Gastroesophageal sphincter (tissue), 4 donors: ENCODE measurements around the gene GPX7. TPM values are rescaled to one million over a fixed set of nuclear protein-coding genes. Genes with fewer than 3 reads are reported as not detected.

Experiments used
- ATAC-seq: fragments of 150-250 bp; one replicate; pipeline ENCODE4 v1.9.1; 2016; ENCODE audit warnings: mild to moderate bottlenecking, moderate library complexity
- H3K27ac ChIP-seq, 4 donors: fragments of 200-600 bp; sonication (generic) in 3 of 4; 1 replicate in 3 of 4; 2 replicates in 1 of 4; pipeline ENCODE4 v1.5.1; 2016 to 2019
- H3K27me3 ChIP-seq: fragments of 200-600 bp; sonication (generic); one replicate; pipeline ENCODE4 v1.5.1; 2019
- H3K36me3 ChIP-seq, 2 donors: fragments of 200-600 bp; sonication (generic); one replicate each; pipeline ENCODE4 v1.5.1; 2019; ENCODE audit warnings: control low read depth in 1 of 2
- H3K4me1 ChIP-seq, 3 donors: fragments of 200-600 bp; sonication (generic); 1 replicate in 2 of 3; 2 replicates in 1 of 3; pipeline ENCODE4 v1.5.1; 2016 to 2019; ENCODE audit warnings: control low read depth in 2 of 3
- H3K4me3 ChIP-seq, 2 donors: fragments of 200-600 bp; sonication (generic); one replicate each; pipeline ENCODE4 v1.5.1; 2019; ENCODE audit warnings: mild to moderate bottlenecking in 1 of 2, moderate library complexity in 1 of 2
- H3K9me3 ChIP-seq, 3 donors: fragments of 200-600 bp; sonication (generic); one replicate each; pipeline ENCODE4 v1.5.1; 2017 to 2019; ENCODE audit warnings: control low read depth in 2 of 3
- CTCF ChIP-seq, 4 experiments: fragments of 200-600 bp in 2 of 4; fragments of 450-650 bp in 2 of 4; sonication (generic) in 1 of 4; IDR thresholded peaks; one replicate each; pipeline ENCODE4 v1.5.1; 2017 to 2019; ENCODE audit warnings: antibody characterized with exemption in 4 of 4, mild to moderate bottlenecking in 2 of 4, moderate library complexity in 2 of 4
- EP300 ChIP-seq: sonication (generic); formaldehyde crosslinking; IDR thresholded peaks from one replicate; pipeline ENCODE4 v1.6.1; 2017; ENCODE audit warnings: antibody characterized with exemption, mild to moderate bottlenecking
- POLR2A ChIP-seq, 2 donors: fragments of 450-650 bp; IDR thresholded peaks; one replicate each; pipeline ENCODE4 v1.6.1; 2017; ENCODE audit warnings: antibody characterized with exemption in 2 of 2, mild to moderate bottlenecking in 2 of 2, moderate library complexity in 1 of 2
- POLR2AphosphoS5 ChIP-seq: sonication (generic); formaldehyde crosslinking; IDR thresholded peaks from one replicate; pipeline ENCODE4 v1.6.1; 2017; ENCODE audit warnings: antibody characterized with exemption
- WGBS, 2 donors: methylation state at CpG; one replicate each; pipeline ENCODE4 v1.1.5; 2018; ENCODE audit warnings: low coverage in 1 of 2; 5-methylcytosine and 5-hydroxymethylcytosine counted together
- total RNA-seq, 4 donors: library from RNA; depleted of rRNA; stranded (reverse); fragments of >200 nt; gene quantifications; one replicate each; pipeline ENCODE4 v1.1.0, GENCODE V29; 2016

Gene GPX7
- total RNA-seq, 4 donors from 2014 or later, result 13.0 to 22.5 (median 16.2) TPM

DNA sequence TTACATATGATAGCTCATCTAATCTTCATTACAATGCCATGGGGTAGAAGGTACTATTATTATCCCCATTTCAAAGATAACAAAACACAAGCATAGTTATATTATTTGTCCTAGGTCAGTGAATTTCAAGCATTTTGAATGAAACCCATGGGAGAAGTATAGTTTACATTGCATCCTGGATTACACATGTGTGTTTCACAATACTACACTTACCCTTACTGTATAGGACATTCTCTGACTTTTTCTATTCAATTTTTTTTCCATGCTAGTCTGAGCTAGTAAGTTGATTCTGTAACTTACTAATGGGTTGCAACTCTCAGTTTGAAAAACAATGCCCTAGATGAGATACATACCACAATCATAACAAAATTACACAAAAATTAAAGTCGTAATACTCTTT, 8.7 kb upstream of the GPX7 start:
- Histone ChIP-seq H3K27me3 (no peaks in the 10 kb centered on the region), H3K9me3 (no peaks in the 10 kb centered on the region), H3K36me3 (no peaks in the 10 kb centered on the region), H3K27ac (no peak overlapping the region), H3K4me3 (no peak overlapping the region), H3K4me1 (no peaks in the 10 kb centered on the region)
- WGBS, 2 donors, result 86 to 93% methylated on average over 1 of the region's 1 CpG
- ATAC-seq, result no peak
- TF ChIP-seq EP300 (no peak), POLR2AphosphoS5 (no peak), POLR2A (IDR thresholded peaks at IDR 0.05) (no peak), CTCF (IDR thresholded peaks at IDR 0.05) (no peak)

GRCh38 chr1:52595061-52595460, 7.1 kb upstream of the GPX7 start:
- no peak for TF ChIP-seq POLR2AphosphoS5
- no peak for TF ChIP-seq CTCF (IDR thresholded peaks at IDR 0.05)
- TF ChIP-seq EP300, result no peak
- TF ChIP-seq POLR2A (IDR thresholded peaks at IDR 0.05), result no peak
- no peak overlapping the region for H3K27ac ChIP-seq
- no peaks in the 10 kb centered on the region for H3K36me3 ChIP-seq

GRCh38 chr1:52597912-52598311, 4.3 kb upstream of the GPX7 start:
- no peaks in the 10 kb centered on the region for H3K27me3 ChIP-seq
- peaks cover 0 to 14% (median 2%) of the 10 kb centered on the region in 3 donors for H3K4me1 ChIP-seq
- no peaks in the 10 kb centered on the region for H3K36me3 ChIP-seq
- no peak for TF ChIP-seq POLR2AphosphoS5
- no peak for TF ChIP-seq POLR2A (IDR thresholded peaks at IDR 0.05)
- H3K27ac ChIP-seq, result no peak overlapping the region
- H3K9me3 ChIP-seq, result no peaks in the 10 kb centered on the region
- no peak overlapping the region for H3K4me3 ChIP-seq
- WGBS, 2 donors, result 71 to 75% methylated on average over 2 of the region's 2 CpGs
- ATAC-seq, result no peak

More at GRCh38 chr1:52595061-52595460, 7.1 kb upstream of the GPX7 start:
- Histone ChIP-seq H3K27me3 (no peaks in the 10 kb centered on the region), H3K4me1 (no peaks in the 10 kb centered on the region), H3K4me3 (no peak overlapping the region), H3K9me3 (no peaks in the 10 kb centered on the region)
- no peak for ATAC-seq
- WGBS, 2 donors, result 48 to 63% methylated on average over 1 to 3 of the region's 3 CpGs

GRCh38 chr1:52598729-52599128, 3.4 kb upstream of the GPX7 start:
- TF ChIP-seq EP300, result no peak
- TF ChIP-seq CTCF (IDR thresholded peaks at IDR 0.05), result no peak
- TF ChIP-seq POLR2A (IDR thresholded peaks at IDR 0.05), result no peak
- no peak for TF ChIP-seq POLR2AphosphoS5
- H3K4me1 ChIP-seq, result peaks cover 0 to 23% (median 9%) of the 10 kb centered on the region in 3 donors

GRCh38 chr1:52599236-52599635, 2.9 kb upstream of the GPX7 start:
- ATAC-seq, result no peak
- no peaks in the 10 kb centered on the region for H3K36me3 ChIP-seq
- 85 to 92% methylated on average over 5 to 6 of the region's 7 CpGs for WGBS, 2 donors
- H3K4me1 ChIP-seq, result peaks cover 0 to 28% (median 13%) of the 10 kb centered on the region in 3 donors
- no peak overlapping the region for H3K4me3 ChIP-seq
- no peaks in the 10 kb centered on the region for H3K27me3 ChIP-seq
- TF ChIP-seq CTCF (IDR thresholded peaks at IDR 0.05) (no peak), POLR2AphosphoS5 (no peak), POLR2A (IDR thresholded peaks at IDR 0.05) (no peak), EP300 (no peak)
- H3K27ac ChIP-seq, result no peak overlapping the region
- H3K9me3 ChIP-seq, result no peaks in the 10 kb centered on the region

More at GRCh38 chr1:52598729-52599128, 3.4 kb upstream of the GPX7 start:
- Histone ChIP-seq H3K9me3 (no peaks in the 10 kb centered on the region), H3K4me3 (no peak overlapping the region), H3K27me3 (no peaks in the 10 kb centered on the region), H3K27ac (no peak overlapping the region), H3K36me3 (no peaks in the 10 kb centered on the region)
- no peak for ATAC-seq
- 92 to 93% methylated on average over 7 of the region's 7 CpGs for WGBS, 2 donors
